DND-41 (cell line): ENCODE data around the gene HERC4.

ENCODE experiments used
- CTCF ChIP-seq: IDR thresholded peaks from 2 replicates; pipeline ENCODE4 v1.5.1; 2012; ENCODE audit warnings: borderline replicate concordance, low read length, moderate library complexity, mild to moderate bottlenecking; ENCODE audit not compliant: poor library complexity, severe bottlenecking; ENCODE audit errors: extremely low read depth
- EZH2 ChIP-seq: IDR thresholded peaks from 3 replicates; pipeline ENCODE4 v1.6.1; 2012; ENCODE audit warnings: borderline replicate concordance, low read depth, mild to moderate bottlenecking, moderate library complexity, low read length, inconsistent platforms; ENCODE audit not compliant: severe bottlenecking

GRCh38 chr10:68075550-68076004, 494 bp upstream of the HERC4 start:
- TF ChIP-seq CTCF (no peak), EZH2 (no peak)
